Keratinocyte (primary cell): ENCODE results near the gene CMKLR1. TPM values are rescaled to one million over a fixed set of nuclear protein-coding genes. Genes with fewer than 3 reads are reported as not detected.

Experiments
- DNase-seq: peaks from one replicate; pipeline ENCODE4 v3.0.0-alpha.2; 2011; ENCODE audit warnings: low read depth, missing footprints, low spot score
- FAIRE-seq: peaks from 2 replicates; lab custom pipeline; 2011; peaks lifted over from hg19 to GRCh38; lab: Jason Lieb, UNC
- H2AFZ ChIP-seq: 2 replicates; pipeline ENCODE4 v1.6.0; 2012; ENCODE audit warnings: low read length, control low read depth, inconsistent platforms; ENCODE audit not compliant: control insufficient read depth
- H3K27ac ChIP-seq: 2 replicates; pipeline ENCODE4 v1.5.1; 2011; ENCODE audit warnings: low read length; ENCODE audit not compliant: control insufficient read depth, insufficient read depth
- H3K27me3 ChIP-seq: 3 replicates; pipeline ENCODE4 v1.6.0; 2011; ENCODE audit warnings: low read length; ENCODE audit not compliant: control insufficient read depth, insufficient read depth; ENCODE audit errors: extremely low read depth
- H3K36me3 ChIP-seq, 2 experiments: 2 replicates in 1 of 2; 3 replicates in 1 of 2; pipeline ENCODE4 v1.5.1; 2011; ENCODE audit warnings: low read length in 2 of 2, mild to moderate bottlenecking in 1 of 2; ENCODE audit not compliant: control insufficient read depth in 2 of 2, insufficient read depth in 2 of 2; ENCODE audit errors: extremely low read depth in 1 of 2
- H3K4me1 ChIP-seq: 3 replicates; pipeline ENCODE4 v1.5.1; 2011; ENCODE audit warnings: low read length; ENCODE audit not compliant: control insufficient read depth, insufficient read depth; ENCODE audit errors: extremely low read depth
- H3K4me2 ChIP-seq: 3 replicates; pipeline ENCODE4 v1.6.0; 2011; ENCODE audit warnings: low read depth, low read length; ENCODE audit not compliant: control insufficient read depth, insufficient read depth; ENCODE audit errors: extremely low read depth
- H3K4me3 ChIP-seq, 3 experiments: fragments of 200-600 bp in 1 of 3; sonication (generic) in 1 of 3; 2 replicates in 2 of 3; 3 replicates in 1 of 3; pipeline ENCODE4 v1.5.1; 2011 to 2016; ENCODE audit warnings: low read length in 3 of 3, mild to moderate bottlenecking in 3 of 3, control low read depth in 2 of 3, inconsistent platforms in 1 of 3, low read depth in 1 of 3, mixed read lengths in 1 of 3, mixed run types in 1 of 3, moderate library complexity in 1 of 3; ENCODE audit not compliant: control insufficient read depth in 2 of 3, insufficient read depth in 2 of 3; ENCODE audit errors: extremely low read depth in 1 of 3
- H3K79me2 ChIP-seq: 2 replicates; pipeline ENCODE4 v1.6.0; 2012; ENCODE audit warnings: low read length; ENCODE audit not compliant: control insufficient read depth, insufficient read depth
- H3K9ac ChIP-seq: 3 replicates; pipeline ENCODE4 v1.6.0; 2011; ENCODE audit warnings: low read length; ENCODE audit not compliant: control insufficient read depth, insufficient read depth; ENCODE audit errors: extremely low read depth
- H3K9me1 ChIP-seq: 3 replicates; pipeline ENCODE4 v1.6.0; 2011; ENCODE audit warnings: low read length; ENCODE audit not compliant: control insufficient read depth, insufficient read depth; ENCODE audit errors: extremely low read depth
- H3K9me3 ChIP-seq: 2 replicates; pipeline ENCODE4 v1.5.1; 2012; ENCODE audit warnings: low read depth, low read length; ENCODE audit not compliant: control insufficient read depth
- H4K20me1 ChIP-seq: 3 replicates; pipeline ENCODE4 v1.6.0; 2011; ENCODE audit warnings: low read length; ENCODE audit not compliant: control insufficient read depth, insufficient read depth; ENCODE audit errors: extremely low read depth
- EZH2 ChIP-seq: IDR thresholded peaks from one replicate; pipeline ENCODE4 v1.6.1; 2012; ENCODE audit warnings: inconsistent platforms, mild to moderate bottlenecking, low read length, moderate library complexity
- dilution Hi-C: fragments of 300-500 bp; cut with MboI; formaldehyde crosslinking; loops from one replicate; pipeline ENCODE4 v1.7.0; 2020; ENCODE audit warnings: low sequenced_read_pairs; ENCODE audit not compliant: extremely low pct_ligation_motif_present
- polyA plus RNA-seq, 5 experiments: library from polyadenylated mRNA; depleted of rRNA in 3 of 5; stranded (reverse) in 3 of 5; stranded (forward) in 1 of 5; unstranded in 1 of 5; fragments of >200 nt; gene quantifications; 1 replicate in 1 of 5; 2 replicates in 3 of 5; 3 replicates in 1 of 5; pipeline versions ENCODE4 v1.2.1 to v1.2.3, GENCODE V29; 2011 to 2012; ENCODE audit warnings: missing spikeins in 2 of 5, low read depth in 1 of 5, low replicate concordance in 1 of 5
- TF ChIP-seq, protein P1 (sequence below), 3 experiments: IDR thresholded peaks in 1 of 3; conservative IDR thresholded peaks in 1 of 3; optimal IDR thresholded peaks in 1 of 3; 2 replicates in 2 of 3; 3 replicates in 1 of 3; pipeline versions ENCODE3 to v1.5.1; 2011; ENCODE audit warnings: low read length in 3 of 3, mild to moderate bottlenecking in 3 of 3, moderate library complexity in 2 of 3, control low read depth in 1 of 3, inconsistent platforms in 1 of 3; ENCODE audit not compliant: insufficient read depth in 2 of 3; ENCODE audit errors: extremely low read depth in 1 of 3

CMKLR1 gene
- polyA plus RNA-seq, 1 donor (not counting 4 experiments of a cell fraction or from before 2014, with no cell fraction given): not detected

DNA sequence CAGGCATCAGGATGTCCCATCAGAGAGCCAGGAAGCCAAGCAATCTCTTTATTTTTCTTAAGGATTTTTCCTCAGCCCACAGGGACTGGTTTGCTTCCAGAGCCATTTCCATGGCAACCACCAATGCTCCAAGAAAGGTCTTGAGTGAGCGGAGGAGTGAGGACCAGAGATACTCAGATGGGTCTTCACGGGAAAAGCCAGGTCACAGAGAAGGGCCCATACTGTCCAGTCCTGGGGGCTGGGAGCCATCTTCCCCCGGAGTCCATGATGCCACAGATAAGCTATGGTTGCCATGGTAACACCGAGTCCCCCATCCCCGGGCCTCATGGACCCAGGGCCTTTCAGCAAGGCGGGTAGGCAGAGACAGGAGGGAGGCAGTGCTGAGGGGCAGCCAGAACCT, 28.6 kb downstream of the CMKLR1 start:
- H3K4me2 ChIP-seq: no peak overlapping the region
- H4K20me1 ChIP-seq: no peaks in the 10 kb centered on the region
- FAIRE-seq: no peak
- no peak for TF ChIP-seq EZH2
- TF ChIP-seq, protein P1, sequence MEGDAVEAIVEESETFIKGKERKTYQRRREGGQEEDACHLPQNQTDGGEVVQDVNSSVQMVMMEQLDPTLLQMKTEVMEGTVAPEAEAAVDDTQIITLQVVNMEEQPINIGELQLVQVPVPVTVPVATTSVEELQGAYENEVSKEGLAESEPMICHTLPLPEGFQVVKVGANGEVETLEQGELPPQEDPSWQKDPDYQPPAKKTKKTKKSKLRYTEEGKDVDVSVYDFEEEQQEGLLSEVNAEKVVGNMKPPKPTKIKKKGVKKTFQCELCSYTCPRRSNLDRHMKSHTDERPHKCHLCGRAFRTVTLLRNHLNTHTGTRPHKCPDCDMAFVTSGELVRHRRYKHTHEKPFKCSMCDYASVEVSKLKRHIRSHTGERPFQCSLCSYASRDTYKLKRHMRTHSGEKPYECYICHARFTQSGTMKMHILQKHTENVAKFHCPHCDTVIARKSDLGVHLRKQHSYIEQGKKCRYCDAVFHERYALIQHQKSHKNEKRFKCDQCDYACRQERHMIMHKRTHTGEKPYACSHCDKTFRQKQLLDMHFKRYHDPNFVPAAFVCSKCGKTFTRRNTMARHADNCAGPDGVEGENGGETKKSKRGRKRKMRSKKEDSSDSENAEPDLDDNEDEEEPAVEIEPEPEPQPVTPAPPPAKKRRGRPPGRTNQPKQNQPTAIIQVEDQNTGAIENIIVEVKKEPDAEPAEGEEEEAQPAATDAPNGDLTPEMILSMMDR (optimal IDR thresholded peaks at IDR 0.05 in 1 of 3, IDR thresholded peaks at IDR 0.05 in 1 of 3, conservative IDR thresholded peaks at IDR 0.05 in 1 of 3; ENCODE audit: extremely low read depth in 1 of 3, insufficient read depth in 2 of 3, low read length in 3 of 3): no peak
- no peaks in the 10 kb centered on the region for H3K36me3 ChIP-seq
- no peak overlapping the region for H3K27ac ChIP-seq
- H3K4me1 ChIP-seq: peaks cover 5% of the 10 kb centered on the region
- H3K79me2 ChIP-seq: no peaks in the 10 kb centered on the region
- no peak overlapping the region for H3K4me3 ChIP-seq
- dilution Hi-C loops: no loop called here
- no peaks in the 10 kb centered on the region for H3K9me1 ChIP-seq
- H3K9ac ChIP-seq: no peak overlapping the region
- H2AFZ ChIP-seq: no peak overlapping the region
- H3K27me3 ChIP-seq: no peaks in the 10 kb centered on the region
- no peak for DNase-seq
- no peaks in the 10 kb centered on the region for H3K9me3 ChIP-seq

DNA sequence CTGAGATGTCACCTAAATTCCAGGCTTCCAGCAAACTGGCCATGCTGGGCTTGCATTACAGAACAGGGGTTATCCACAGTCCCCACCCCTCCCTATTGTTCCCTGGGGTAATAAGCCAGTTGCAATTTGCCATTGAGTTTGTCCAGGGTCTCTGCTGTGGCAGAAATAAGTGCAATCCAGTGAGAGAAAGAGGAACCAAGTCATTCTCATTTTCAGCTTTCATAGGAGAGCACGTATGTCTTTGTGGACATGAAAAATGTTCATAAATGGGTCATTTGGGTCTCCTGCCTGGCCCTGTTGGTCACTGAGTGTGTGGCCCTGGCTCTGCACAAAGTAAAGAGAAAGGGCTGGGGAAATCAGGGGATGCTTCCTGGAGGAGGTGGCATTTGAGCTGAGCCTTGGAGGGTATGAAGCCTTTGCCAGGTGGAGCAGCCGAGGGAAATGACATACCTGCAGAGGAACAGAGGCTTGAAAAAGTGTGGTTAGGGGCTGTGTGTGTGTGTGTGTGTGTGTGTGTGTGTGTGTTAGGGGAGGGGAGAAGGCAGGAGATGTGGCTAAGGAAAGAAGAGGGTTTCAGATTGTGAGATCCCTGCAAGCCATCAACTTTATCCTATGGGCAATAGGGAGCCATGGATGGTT, 29.3 kb downstream of the CMKLR1 start:
- no peaks in the 10 kb centered on the region for H3K79me2 ChIP-seq
- H3K4me3 ChIP-seq: no peak overlapping the region
- no peaks in the 10 kb centered on the region for H3K9me1 ChIP-seq
- no peak overlapping the region for H3K9ac ChIP-seq
- H4K20me1 ChIP-seq: no peaks in the 10 kb centered on the region
- H3K4me2 ChIP-seq: no peak overlapping the region
- no peak overlapping the region for H2AFZ ChIP-seq
- dilution Hi-C loops: no loop called here
- peaks cover 3% of the 10 kb centered on the region for H3K27me3 ChIP-seq
- no peaks in the 10 kb centered on the region for H3K36me3 ChIP-seq
- no peak for FAIRE-seq
- peaks cover 8% of the 10 kb centered on the region for H3K4me1 ChIP-seq
- no peaks in the 10 kb centered on the region for H3K9me3 ChIP-seq
- DNase-seq: no peak
- no peak overlapping the region for H3K27ac ChIP-seq
- TF ChIP-seq, protein P1 (optimal IDR thresholded peaks at IDR 0.05 in 1 of 3, IDR thresholded peaks at IDR 0.05 in 1 of 3, conservative IDR thresholded peaks at IDR 0.05 in 1 of 3; ENCODE audit: extremely low read depth in 1 of 3, insufficient read depth in 2 of 3, low read length in 3 of 3): no peak
- TF ChIP-seq EZH2: no peak
